ENCODE measurements around the gene SNX25. TPM values are rescaled to one million over a fixed set of nuclear protein-coding genes. Genes with fewer than 3 reads are reported as not detected.

SNX25 gene
- polyA plus RNA-seq, 1 donor from 2014 or later: 6.4 TPM

GRCh38 chr4:185307136-185307950, 97.9 kb downstream of the SNX25 start:
- TF ChIP-seq MXI1 (conservative IDR thresholded peaks at IDR 0.05; ENCODE audit: poor library complexity, severe bottlenecking) (no peak), REST (IDR thresholded peaks at IDR 0.05; ENCODE audit: borderline replicate concordance) (no peak), EZH2 (IDR thresholded peaks at IDR 0.05; ENCODE audit: borderline replicate concordance, insufficient read depth, low read length, poor library complexity, severe bottlenecking) (no peak), TAF1 (IDR thresholded peaks at IDR 0.05; ENCODE audit: low read depth) (no peak), CTCF (IDR thresholded peaks at IDR 0.05; ENCODE audit: poor library complexity, severe bottlenecking) (no peak), SMC3 (conservative IDR thresholded peaks at IDR 0.05; ENCODE audit: poor library complexity) (no peak), POLR2AphosphoS5 (IDR thresholded peaks at IDR 0.05) (no peak), EP300 (conservative IDR thresholded peaks at IDR 0.05; ENCODE audit: poor library complexity, severe bottlenecking) (no peak), RAD21 (conservative IDR thresholded peaks at IDR 0.05) (no peak)
- H4K20me1 ChIP-seq (ENCODE audit: insufficient read depth): no peaks in the 10 kb centered on the region
- no peaks in the 10 kb centered on the region for H3K36me3 ChIP-seq (ENCODE audit: insufficient read depth, low read length)
- no peaks in the 10 kb centered on the region for H3K27me3 ChIP-seq (ENCODE audit: insufficient read depth, low read depth, low read length)
- no peak overlapping the region for H3K9ac ChIP-seq (ENCODE audit: low read length)
- H3K27ac ChIP-seq (ENCODE audit: low read length): no peak overlapping the region
- no peaks in the 10 kb centered on the region for H3K9me3 ChIP-seq (ENCODE audit: low read length)
- H2AFZ ChIP-seq (ENCODE audit: low read depth, low read length): no peak overlapping the region
- H3K79me2 ChIP-seq (replicated peaks; ENCODE audit: insufficient read depth, low read length): no peaks in the 10 kb centered on the region
- H3F3A ChIP-seq (ENCODE audit: insufficient read depth, low read length, poor library complexity, severe bottlenecking): no peaks in the 10 kb centered on the region
- H3K4me3 ChIP-seq (ENCODE audit: low read length): no peak overlapping the region
- H3K9me2 ChIP-seq (ENCODE audit: insufficient read depth, low read length): no peaks in the 10 kb centered on the region
- no peak overlapping the region for H3K4me2 ChIP-seq (ENCODE audit: low read length)

- Histone ChIP-seq H3K4me2 (ENCODE audit: low read length) (no peak overlapping the region), H2AFZ (ENCODE audit: low read depth, low read length) (no peak overlapping the region), H4K20me1 (ENCODE audit: insufficient read depth) (no peaks in the 10 kb centered on the region), H3K36me3 (ENCODE audit: insufficient read depth, low read length) (no peaks in the 10 kb centered on the region), H3K9me3 (ENCODE audit: low read length) (no peaks in the 10 kb centered on the region), H3K4me3 (ENCODE audit: low read length) (no peak overlapping the region), H3K9ac (ENCODE audit: low read length) (no peak overlapping the region), H3K9me2 (ENCODE audit: insufficient read depth, low read length) (no peaks in the 10 kb centered on the region), H3K79me2 (replicated peaks; ENCODE audit: insufficient read depth, low read length) (no peaks in the 10 kb centered on the region), H3K27me3 (ENCODE audit: insufficient read depth, low read depth, low read length) (no peaks in the 10 kb centered on the region), H3F3A (ENCODE audit: insufficient read depth, low read length, poor library complexity, severe bottlenecking) (no peaks in the 10 kb centered on the region), H3K27ac (ENCODE audit: low read length) (no peak overlapping the region)
- no peak for TF ChIP-seq SMC3 (conservative IDR thresholded peaks at IDR 0.05; ENCODE audit: poor library complexity)
- TF ChIP-seq REST (IDR thresholded peaks at IDR 0.05; ENCODE audit: borderline replicate concordance): no peak
- TF ChIP-seq CTCF (IDR thresholded peaks at IDR 0.05; ENCODE audit: poor library complexity, severe bottlenecking): no peak
- TF ChIP-seq TAF1 (IDR thresholded peaks at IDR 0.05; ENCODE audit: low read depth): no peak
- TF ChIP-seq MXI1 (conservative IDR thresholded peaks at IDR 0.05; ENCODE audit: poor library complexity, severe bottlenecking): no peak
- no peak for TF ChIP-seq EP300 (conservative IDR thresholded peaks at IDR 0.05; ENCODE audit: poor library complexity, severe bottlenecking)
- no peak for TF ChIP-seq EZH2 (IDR thresholded peaks at IDR 0.05; ENCODE audit: borderline replicate concordance, insufficient read depth, low read length, poor library complexity, severe bottlenecking)
- TF ChIP-seq POLR2AphosphoS5 (IDR thresholded peaks at IDR 0.05): no peak
- TF ChIP-seq RAD21 (conservative IDR thresholded peaks at IDR 0.05): no peak
These were observed 100.4 kb downstream of the SNX25 start for GRCh38 chr4:185309770-185310169.

Measured in neural cell (in vitro differentiated cells).